K562 (cell line): ENCODE measurements around the gene TMPRSS9. TPM values are rescaled to one million over a fixed set of nuclear protein-coding genes. Genes with fewer than 3 reads are reported as not detected.
A peak's percentile ranks its signal among the peaks of the same experiment; 100 is the strongest.

ENCODE experiments used
- BRD9 ChIP-seq: fragments of 450-650 bp; IDR thresholded peaks from 2 replicates; pipeline ENCODE4 v1.6.1; 2018; ENCODE audit warnings: low read depth; ENCODE audit not compliant: partially characterized antibody
- CREB5 ChIP-seq: fragments of 250-450 bp; sonication (Bioruptor Pico); IDR thresholded peaks from 2 replicates; pipeline ENCODE4 v1.5.0; 2020; ENCODE audit warnings: mild to moderate bottlenecking
- EGR1 ChIP-seq: fragments of 450-650 bp; conservative IDR thresholded peaks from 2 replicates; pipeline ENCODE4 v1.6.1; 2017; ENCODE audit warnings: mild to moderate bottlenecking
- ELF1 ChIP-seq: fragments of 200-800 bp; sonication (Bioruptor generic); IDR thresholded peaks from 2 replicates; pipeline ENCODE4 v1.6.1; 2016; ENCODE audit warnings: missing genetic modification characterization, missing compliant biosample characterization
- ELK3 ChIP-seq: fragments of 450-650 bp; formaldehyde crosslinking; IDR thresholded peaks from 2 replicates; pipeline ENCODE4 v1.4.0; 2020; ENCODE audit warnings: mild to moderate bottlenecking
- FOXA1 ChIP-seq: fragments of 450-650 bp; IDR thresholded peaks from 2 replicates; pipeline ENCODE4 v1.6.1; 2016; ENCODE audit warnings: mild to moderate bottlenecking, borderline replicate concordance
- FOXJ2 ChIP-seq: fragments of 200-800 bp; sonication (Bioruptor generic); IDR thresholded peaks from 2 replicates; pipeline ENCODE4 v1.6.1; 2016; ENCODE audit warnings: missing genetic modification characterization, missing compliant biosample characterization
- FOXM1 ChIP-seq, 2 experiments: fragments of 450-650 bp in 1 of 2; sonication (generic) in 1 of 2; formaldehyde crosslinking in 1 of 2; IDR thresholded peaks; 2 replicates each; pipeline versions ENCODE4 v1.6.1 to v1.9.0; 2017 to 2022; ENCODE audit warnings: low read depth in 2 of 2, mild to moderate bottlenecking in 2 of 2, missing genetic modification reagents in 1 of 2, moderate library complexity in 1 of 2
- GATA2 ChIP-seq: sonication (generic); formaldehyde crosslinking; IDR thresholded peaks from 2 replicates; pipeline ENCODE4 v1.4.0; 2020; ENCODE audit warnings: mild to moderate bottlenecking, missing genetic modification reagents
- IRF9 ChIP-seq: fragments of 450-650 bp; IDR thresholded peaks from 2 replicates; pipeline ENCODE4 v1.6.1; 2016; ENCODE audit warnings: missing biosample characterization, missing genetic modification characterization
- NEUROD1 ChIP-seq: fragments of 150-350 bp; IDR thresholded peaks from 2 replicates; pipeline ENCODE4 v1.6.1; 2014; ENCODE audit warnings: borderline replicate concordance, low read length, low read depth; ENCODE audit not compliant: partially characterized antibody
- NR2C1 ChIP-seq, 2 experiments: fragments of 450-650 bp; IDR thresholded peaks; 2 replicates each; pipeline ENCODE4 v1.6.1; 2017; ENCODE audit warnings: mild to moderate bottlenecking in 2 of 2, antibody characterized with exemption in 1 of 2, inconsistent platforms in 1 of 2, missing compliant biosample characterization in 1 of 2, missing genetic modification characterization in 1 of 2
- SAP30 ChIP-seq: fragments of 200-600 bp; sonication (generic); IDR thresholded peaks from 2 replicates; pipeline ENCODE4 v1.6.1; 2012; ENCODE audit warnings: borderline replicate concordance, low read depth, mild to moderate bottlenecking, moderate library complexity, low read length, control low read depth, inconsistent platforms; ENCODE audit not compliant: insufficient read depth, poor library complexity, severe bottlenecking
- SOX6 ChIP-seq: fragments of 450-650 bp; IDR thresholded peaks from 2 replicates; pipeline ENCODE4 v1.6.1; 2014; ENCODE audit warnings: mild to moderate bottlenecking
- ZNF431 ChIP-seq: sonication (generic); formaldehyde crosslinking; IDR thresholded peaks from 2 replicates; pipeline ENCODE4 v1.8.0; 2022; ENCODE audit warnings: mild to moderate bottlenecking, missing genetic modification reagents
- ZNF551 ChIP-seq: fragments of 250-450 bp; sonication (Bioruptor Pico); IDR thresholded peaks from 2 replicates; pipeline ENCODE4 v1.5.0; 2021; ENCODE audit warnings: mild to moderate bottlenecking, moderate library complexity
- polyA plus RNA-seq, 8 experiments: library from polyadenylated mRNA; depleted of rRNA in 4 of 8; stranded (reverse) in 5 of 8; unstranded in 3 of 8; fragments of >200 nt; fragmentation: Nextera tagmentation in 2 of 8; fragmentation: Illumina TruSeq in 1 of 8; extraction: Ambion mirVana in 2 of 8; extraction: Trizol in 1 of 8; gene quantifications; 2 replicates each; pipeline versions ENCODE4 v1.2.1 to v1.2.3, GENCODE V29; 2011 to 2014; ENCODE audit warnings: inconsistent platforms in 1 of 8, missing spikeins in 1 of 8
- total RNA-seq, 7 experiments: library from RNA; depleted of rRNA in 6 of 7; stranded (reverse); fragments of >200 nt in 6 of 7; fragmentation: Illumina TruSeq in 2 of 7; extraction: Trizol in 2 of 7; gene quantifications; 2 replicates each; pipeline versions ENCODE4 v1.2.1 to v1.2.3, GENCODE V29; 2011 to 2021; ENCODE audit warnings: low replicate concordance in 1 of 7
- TF ChIP-seq, protein P1 (sequence below), 3 experiments: fragments of 200-800 bp in 1 of 3; sonication (Bioruptor generic) in 1 of 3; sonication (generic) in 1 of 3; formaldehyde crosslinking in 1 of 3; IDR thresholded peaks; 2 replicates each; pipeline versions ENCODE4 v1.6.1 to v1.8.0; 2016 to 2022; ENCODE audit warnings: mild to moderate bottlenecking in 2 of 3, missing compliant biosample characterization in 2 of 3, missing genetic modification characterization in 2 of 3, missing genetic modification reagents in 1 of 3
- TF ChIP-seq, protein P2 (sequence below): sonication (generic); formaldehyde crosslinking; IDR thresholded peaks from 2 replicates; pipeline ENCODE4 v1.9.0; 2022; ENCODE audit warnings: mild to moderate bottlenecking, missing genetic modification reagents
- TF ChIP-seq, protein P3 (sequence below): sonication (generic); formaldehyde crosslinking; IDR thresholded peaks from 2 replicates; pipeline ENCODE4 v1.4.0; 2020; ENCODE audit warnings: mild to moderate bottlenecking, missing genetic modification reagents

TMPRSS9 gene
- total and polyA plus RNA-seq, 9 of the 15 experiments (the other 6 are each of a cell fraction or from before 2014, with no cell fraction given): 0.01 to 0.03 TPM; not detected in 7

- TF ChIP-seq, protein P1, sequence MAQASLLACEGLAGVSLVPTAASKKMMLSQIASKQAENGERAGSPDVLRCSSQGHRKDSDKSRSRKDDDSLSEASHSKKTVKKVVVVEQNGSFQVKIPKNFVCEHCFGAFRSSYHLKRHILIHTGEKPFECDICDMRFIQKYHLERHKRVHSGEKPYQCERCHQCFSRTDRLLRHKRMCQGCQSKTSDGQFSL (CRISPR knock-in tag; IDR thresholded peaks at IDR 0.05): peak; percentile 67; the same call in 1 of the 2 replicates
- TF ChIP-seq, protein P1 (tag; IDR thresholded peaks at IDR 0.05): no peak
- TF ChIP-seq ELK3 (no peak), NR2C1 (IDR thresholded peaks at IDR 0.05) (no peak), NR2C1 (tag; IDR thresholded peaks at IDR 0.05) (no peak), BRD9 (no peak), SOX6 (0 out of 2 replicates have a peak, but pooled peaks have one; percentile 24), NEUROD1 (no peak), FOXM1 (IDR thresholded peaks at IDR 0.05; ENCODE audit: low read depth) (no peak), FOXM1 (CRISPR knock-in tag; IDR thresholded peaks at IDR 0.05; ENCODE audit: low read depth) (no peak), CREB5 (CRISPR knock-in tag) (no peak), EGR1 (peak; percentile 74), SAP30 (peak; percentile 53), ELF1 (tag) (no peak), IRF9 (tag) (no peak), GATA2 (CRISPR knock-in tag) (no peak), ZNF551 (CRISPR knock-in tag) (no peak), ZNF431 (CRISPR knock-in tag) (peak; percentile 42; the same call in 1 of the 2 replicates), FOXA1 (no peak), FOXJ2 (no peak)
- TF ChIP-seq, protein P2, sequence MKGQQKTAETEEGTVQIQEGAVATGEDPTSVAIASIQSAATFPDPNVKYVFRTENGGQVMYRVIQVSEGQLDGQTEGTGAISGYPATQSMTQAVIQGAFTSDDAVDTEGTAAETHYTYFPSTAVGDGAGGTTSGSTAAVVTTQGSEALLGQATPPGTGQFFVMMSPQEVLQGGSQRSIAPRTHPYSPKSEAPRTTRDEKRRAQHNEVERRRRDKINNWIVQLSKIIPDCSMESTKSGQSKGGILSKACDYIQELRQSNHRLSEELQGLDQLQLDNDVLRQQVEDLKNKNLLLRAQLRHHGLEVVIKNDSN (CRISPR knock-in tag): 0 out of 2 replicates have a peak, but pooled peaks have one; percentile 22
- TF ChIP-seq, protein P3, sequence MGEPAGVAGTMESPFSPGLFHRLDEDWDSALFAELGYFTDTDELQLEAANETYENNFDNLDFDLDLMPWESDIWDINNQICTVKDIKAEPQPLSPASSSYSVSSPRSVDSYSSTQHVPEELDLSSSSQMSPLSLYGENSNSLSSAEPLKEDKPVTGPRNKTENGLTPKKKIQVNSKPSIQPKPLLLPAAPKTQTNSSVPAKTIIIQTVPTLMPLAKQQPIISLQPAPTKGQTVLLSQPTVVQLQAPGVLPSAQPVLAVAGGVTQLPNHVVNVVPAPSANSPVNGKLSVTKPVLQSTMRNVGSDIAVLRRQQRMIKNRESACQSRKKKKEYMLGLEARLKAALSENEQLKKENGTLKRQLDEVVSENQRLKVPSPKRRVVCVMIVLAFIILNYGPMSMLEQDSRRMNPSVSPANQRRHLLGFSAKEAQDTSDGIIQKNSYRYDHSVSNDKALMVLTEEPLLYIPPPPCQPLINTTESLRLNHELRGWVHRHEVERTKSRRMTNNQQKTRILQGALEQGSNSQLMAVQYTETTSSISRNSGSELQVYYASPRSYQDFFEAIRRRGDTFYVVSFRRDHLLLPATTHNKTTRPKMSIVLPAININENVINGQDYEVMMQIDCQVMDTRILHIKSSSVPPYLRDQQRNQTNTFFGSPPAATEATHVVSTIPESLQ (CRISPR knock-in tag): no peak
Measured at GRCh38 chr19:2475018-2475701, 115.1 kb downstream of the TMPRSS9 start (continued).
